ENCODE data around the gene OR7G1. TPM values are rescaled to one million over a fixed set of nuclear protein-coding genes. Genes with fewer than 3 reads are reported as not detected.
A peak's percentile ranks its signal among the peaks of the same experiment; 100 is the strongest.

Gene OR7G1
- total RNA-seq, 1 experiment from 2014 or later: not detected

- H3K4me3 Mint-ChIP-seq: no peak within 1 kb of the TSS
- peaks cover 3 to 9% (median 3%) of the 10 kb centered on the region in 3 experiments; a peak in 6 of 7 replicates for H3K36me3 Mint-ChIP-seq (ENCODE audit: insufficient read depth in 1 of 3, low read depth in 3 of 3)
- WGBS (ENCODE audit: extremely low coverage, insufficient read length, low lambda C conversion rate): no CpG with 5 or more reads among the region's 1 CpG
- no peak within 1 kb of the TSS for H2AFZ ChIP-seq (ENCODE audit: low read length)
- no peaks in the 10 kb centered on the region for H3K27me3 ChIP-seq (ENCODE audit: insufficient read depth, low read length)
- H3K18ac ChIP-seq (ENCODE audit: insufficient read length, low read depth, low read length): no peak within 1 kb of the TSS
- H4K91ac ChIP-seq (ENCODE audit: insufficient read length, low read depth, low read length): no peak within 1 kb of the TSS
- H4K8ac ChIP-seq (replicated peaks; ENCODE audit: insufficient read length, low read depth, low read length): no peak within 1 kb of the TSS
- H3K9me3 ChIP-seq (ENCODE audit: control insufficient read depth, low read depth, low read length): no peaks in the 10 kb centered on the region
- no peak within 1 kb of the TSS for H2BK12ac ChIP-seq (ENCODE audit: insufficient read length, low read depth, low read length)
- H2BK20ac ChIP-seq (ENCODE audit: low read depth, low read length, poor library complexity, severe bottlenecking): no peak within 1 kb of the TSS
- TF ChIP-seq, protein P1, sequence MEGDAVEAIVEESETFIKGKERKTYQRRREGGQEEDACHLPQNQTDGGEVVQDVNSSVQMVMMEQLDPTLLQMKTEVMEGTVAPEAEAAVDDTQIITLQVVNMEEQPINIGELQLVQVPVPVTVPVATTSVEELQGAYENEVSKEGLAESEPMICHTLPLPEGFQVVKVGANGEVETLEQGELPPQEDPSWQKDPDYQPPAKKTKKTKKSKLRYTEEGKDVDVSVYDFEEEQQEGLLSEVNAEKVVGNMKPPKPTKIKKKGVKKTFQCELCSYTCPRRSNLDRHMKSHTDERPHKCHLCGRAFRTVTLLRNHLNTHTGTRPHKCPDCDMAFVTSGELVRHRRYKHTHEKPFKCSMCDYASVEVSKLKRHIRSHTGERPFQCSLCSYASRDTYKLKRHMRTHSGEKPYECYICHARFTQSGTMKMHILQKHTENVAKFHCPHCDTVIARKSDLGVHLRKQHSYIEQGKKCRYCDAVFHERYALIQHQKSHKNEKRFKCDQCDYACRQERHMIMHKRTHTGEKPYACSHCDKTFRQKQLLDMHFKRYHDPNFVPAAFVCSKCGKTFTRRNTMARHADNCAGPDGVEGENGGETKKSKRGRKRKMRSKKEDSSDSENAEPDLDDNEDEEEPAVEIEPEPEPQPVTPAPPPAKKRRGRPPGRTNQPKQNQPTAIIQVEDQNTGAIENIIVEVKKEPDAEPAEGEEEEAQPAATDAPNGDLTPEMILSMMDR (conservative IDR thresholded peaks at IDR 0.05): no peak
- H3K56ac ChIP-seq (ENCODE audit: insufficient read length, low read depth, low read length): no peak within 1 kb of the TSS
- H2BK120ac ChIP-seq (ENCODE audit: low read depth, low read length, poor library complexity, severe bottlenecking): no peak within 1 kb of the TSS
- no peak within 1 kb of the TSS for H4K5ac ChIP-seq (ENCODE audit: insufficient read length, low read depth, low read length)
- H3K23me2 ChIP-seq (ENCODE audit: insufficient read length, low read depth, low read length, poor library complexity, severe bottlenecking): no peaks in the 10 kb centered on the region
- no peaks in the 10 kb centered on the region for H3K4me1 Mint-ChIP-seq
- no peak for DNase-seq
- H3K23ac ChIP-seq (ENCODE audit: insufficient read length, low read depth, low read length): no peak within 1 kb of the TSS
- H3K4me2 ChIP-seq (ENCODE audit: insufficient read depth, insufficient read length, low read length): no peak within 1 kb of the TSS
- no peak within 1 kb of the TSS for H3T11ph ChIP-seq (ENCODE audit: low read length)
- no peak within 1 kb of the TSS for H3K14ac ChIP-seq (ENCODE audit: insufficient read depth, low read length)
- H2BK15ac ChIP-seq (ENCODE audit: low read depth, low read length): no peak within 1 kb of the TSS
- H3K9ac ChIP-seq (ENCODE audit: extremely low read depth, insufficient read length, low read length): no peak within 1 kb of the TSS
- H3K9me3 Mint-ChIP-seq: peaks cover 65 to 86% of the 10 kb centered on the region in 2 experiments
- no peaks in the 10 kb centered on the region for H4K20me1 ChIP-seq (ENCODE audit: control insufficient read depth, insufficient read depth, insufficient read length)
- no peaks in the 10 kb centered on the region for H3K4me1 ChIP-seq (ENCODE audit: insufficient read depth, low read length)
- no peak within 1 kb of the TSS for H2BK5ac ChIP-seq (ENCODE audit: insufficient read length, low read length)
- no peak within 1 kb of the TSS for H2AK5ac ChIP-seq (ENCODE audit: insufficient read length, low read length)
- no peak within 1 kb of the TSS for H3K4ac ChIP-seq (ENCODE audit: low read depth, low read length)
- no peaks in the 10 kb centered on the region for H3K79me1 ChIP-seq (ENCODE audit: insufficient read depth, low read depth, low read length, poor library complexity, severe bottlenecking)
- peak within 1 kb of the TSS in 1 of 3 experiments; percentile 31; a peak in 1 of 7 replicates for H3K27ac Mint-ChIP-seq
- no peak within 1 kb of the TSS for H3K27ac ChIP-seq (ENCODE audit: insufficient read length, low read depth, low read length)
- H3K27me3 Mint-ChIP-seq (ENCODE audit: low read depth): peaks cover 4% of the 10 kb centered on the region
- no peaks in the 10 kb centered on the region for H3K79me2 ChIP-seq (ENCODE audit: insufficient read depth, low read length)
Measured at GRCh38 chr19:9126900-9127405, 11.4 kb upstream of the OR7G1 start, which contains the start of gene OR7G3. Gene OR7G3, minus strand, starts transcription at chr19:9126950. Its CDS starts 0 bp downstream, at chr19:9126950.
